Stomach (tissue), 9 donors: Measurements from ENCODE around the gene OLFM1. TPM values are rescaled to one million over a fixed set of nuclear protein-coding genes. Genes with fewer than 3 reads are reported as not detected.

Experiments used
- DNase-seq, 2 donors: peaks; one replicate each; pipeline versions ENCODE4 v3.0.0 to v3.0.0-alpha.2; 2013 to 2019
- H3K27ac ChIP-seq, 5 donors: fragments of 200-600 bp in 4 of 5; sonication (generic) in 4 of 5; one replicate each; pipeline ENCODE4 v1.5.1; 2013 to 2019; ENCODE audit warnings: mild to moderate bottlenecking in 1 of 5, moderate library complexity in 1 of 5
- H3K27me3 ChIP-seq, 3 donors: fragments of 200-600 bp; sonication (generic); one replicate each; pipeline ENCODE4 v1.5.1; 2017 to 2019; ENCODE audit warnings: mixed run types in 1 of 3
- H3K36me3 ChIP-seq, 4 donors: fragments of 200-600 bp; sonication (generic); 1 replicate in 3 of 4; 2 replicates in 1 of 4; pipeline ENCODE4 v1.5.1; 2016 to 2019
- H3K4me1 ChIP-seq, 4 donors: fragments of 200-600 bp; sonication (generic); one replicate each; pipeline ENCODE4 v1.5.1; 2016 to 2019
- H3K4me3 ChIP-seq, 4 donors: fragments of 200-600 bp; sonication (generic) in 3 of 4; one replicate each; pipeline ENCODE4 v1.5.1; 2016 to 2019; ENCODE audit warnings: mild to moderate bottlenecking in 1 of 4
- H3K9me3 ChIP-seq, 4 donors: fragments of 200-600 bp; sonication (generic); one replicate each; pipeline ENCODE4 v1.5.1; 2016 to 2019
- EP300 ChIP-seq: sonication (generic); formaldehyde crosslinking; IDR thresholded peaks from one replicate; pipeline ENCODE4 v1.6.1; 2017; ENCODE audit warnings: antibody characterized with exemption
- POLR2A ChIP-seq, 4 donors: fragments of 450-650 bp; IDR thresholded peaks; one replicate each; pipeline ENCODE4 v1.6.1; 2016; ENCODE audit warnings: antibody characterized with exemption in 4 of 4, control low read depth in 2 of 4, mild to moderate bottlenecking in 1 of 4, moderate library complexity in 1 of 4
- POLR2AphosphoS5 ChIP-seq, 3 donors: sonication (generic); formaldehyde crosslinking; IDR thresholded peaks; one replicate each; pipeline ENCODE4 v1.6.1; 2016; ENCODE audit warnings: antibody characterized with exemption in 3 of 3
- WGBS, 5 donors: extraction: QIAGEN DNeasy Blood & Tissue Kit in 3 of 5; methylation state at CpG; one replicate each; pipeline versions ENCODE4 v1.1.5 to v1.1.7; 2013 to 2018; 5-methylcytosine and 5-hydroxymethylcytosine counted together
- intact Hi-C: fragments of 100-400 bp; cut with DNase I; formaldehyde crosslinking; loops from one replicate; pipeline ENCODE4 v1.15.1; 2023; ENCODE audit warnings: low total_unique reads
- polyA plus RNA-seq, 3 donors: library from polyadenylated mRNA; stranded (reverse); fragments of 200-250 nt; gene quantifications; one replicate each; pipeline ENCODE4 v1.2.3, GENCODE V29; 2013
- total RNA-seq, 5 donors: library from RNA; depleted of rRNA; stranded (reverse); fragments of >200 nt; gene quantifications; one replicate each; pipeline versions ENCODE4 v1.1.0 to v1.2.3, GENCODE V29; 2014 to 2016
- TF ChIP-seq, protein P1 (sequence below), 7 experiments: fragments of 450-650 bp in 4 of 7; fragments of 200-600 bp in 3 of 7; sonication (generic) in 3 of 7; IDR thresholded peaks; one replicate each; pipeline ENCODE4 v1.5.1; 2016 to 2019; ENCODE audit warnings: antibody characterized with exemption in 7 of 7, control low read depth in 2 of 7, mild to moderate bottlenecking in 1 of 7
- donor health status: healthy with polysubstance abuse.
- donor health status: Bipolar disorder and iron deficiency.
- donor health status: healthy.

The OLFM1 gene
- total and polyA plus RNA-seq, 8 donors: 0.29 to 58.3 (median 10.5) TPM; not detected in 1

DNA sequence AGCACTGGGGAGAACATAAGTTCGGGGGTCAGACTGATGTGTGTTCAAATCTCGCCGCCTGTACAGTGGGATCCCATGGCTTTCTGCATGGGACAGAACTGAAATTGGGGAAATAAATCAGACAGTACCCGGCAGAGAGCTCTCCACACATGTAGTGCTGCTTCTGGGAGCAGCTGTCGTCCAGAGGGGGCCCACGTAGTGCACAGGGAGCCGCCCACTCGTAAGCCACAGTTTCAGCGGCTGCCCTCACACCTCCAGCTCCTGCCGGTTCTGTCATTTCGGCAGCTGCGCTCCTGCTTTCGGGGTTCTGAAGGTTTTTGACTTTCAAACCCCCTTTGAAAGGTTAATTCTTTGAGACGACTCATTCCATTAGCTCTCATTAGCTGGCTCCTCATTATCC, 83.1 kb downstream of the OLFM1 start:
- Histone ChIP-seq H3K27ac (no peak overlapping the region), H3K4me3 (no peak overlapping the region), H3K4me1 (no peaks in the 10 kb centered on the region), H3K36me3 (no peaks in the 10 kb centered on the region), H3K27me3 (peaks cover 0 to 72% (median 4%) of the 10 kb centered on the region in 3 donors), H3K9me3 (no peaks in the 10 kb centered on the region)
- intact Hi-C loops: no loop called here
- DNase-seq: no peak
- WGBS, 5 donors: 63 to 77% (median 73%) methylated on average over 10 to 14 of the region's 14 CpGs
- TF ChIP-seq EP300 (no peak), POLR2A (IDR thresholded peaks at IDR 0.05) (no peak), POLR2AphosphoS5 (IDR thresholded peaks at IDR 0.05) (no peak)
- TF ChIP-seq, protein P1, sequence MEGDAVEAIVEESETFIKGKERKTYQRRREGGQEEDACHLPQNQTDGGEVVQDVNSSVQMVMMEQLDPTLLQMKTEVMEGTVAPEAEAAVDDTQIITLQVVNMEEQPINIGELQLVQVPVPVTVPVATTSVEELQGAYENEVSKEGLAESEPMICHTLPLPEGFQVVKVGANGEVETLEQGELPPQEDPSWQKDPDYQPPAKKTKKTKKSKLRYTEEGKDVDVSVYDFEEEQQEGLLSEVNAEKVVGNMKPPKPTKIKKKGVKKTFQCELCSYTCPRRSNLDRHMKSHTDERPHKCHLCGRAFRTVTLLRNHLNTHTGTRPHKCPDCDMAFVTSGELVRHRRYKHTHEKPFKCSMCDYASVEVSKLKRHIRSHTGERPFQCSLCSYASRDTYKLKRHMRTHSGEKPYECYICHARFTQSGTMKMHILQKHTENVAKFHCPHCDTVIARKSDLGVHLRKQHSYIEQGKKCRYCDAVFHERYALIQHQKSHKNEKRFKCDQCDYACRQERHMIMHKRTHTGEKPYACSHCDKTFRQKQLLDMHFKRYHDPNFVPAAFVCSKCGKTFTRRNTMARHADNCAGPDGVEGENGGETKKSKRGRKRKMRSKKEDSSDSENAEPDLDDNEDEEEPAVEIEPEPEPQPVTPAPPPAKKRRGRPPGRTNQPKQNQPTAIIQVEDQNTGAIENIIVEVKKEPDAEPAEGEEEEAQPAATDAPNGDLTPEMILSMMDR (IDR thresholded peaks at IDR 0.05): no peak

Other genes with a start within 250 kb of the OLFM1 start
- gene FCN2, start 206.9 kb upstream of the OLFM1 start, total RNA-seq: not detected
- gene FCN2, start 206.9 kb upstream of the OLFM1 start, polyA plus RNA-seq: under 1 TPM in 1 of 3 donors, not detected in 2; 0.13 TPM
- 1 to 10 TPM in 1 of 5 donors, not detected in 4; 2.8 TPM for gene FCN1, start 169.8 kb upstream of the OLFM1 start, total RNA-seq
- gene FCN1, start 169.8 kb upstream of the OLFM1 start, polyA plus RNA-seq: 1 to 10 TPM in 2 of 3 donors, under 1 TPM in 1; 0.38 to 2.1 (median 1.2) TPM